NCI-H524 treated with DMSO at 0.1 percent for 48 hours (cell line): ENCODE measurements around the gene SELENOV.

Experiments used
- DNase-seq: peaks from one replicate; lab custom pipeline; 2025; lab: John Stamatoyannopoulos, UW

Gene SELENOV

DNA sequence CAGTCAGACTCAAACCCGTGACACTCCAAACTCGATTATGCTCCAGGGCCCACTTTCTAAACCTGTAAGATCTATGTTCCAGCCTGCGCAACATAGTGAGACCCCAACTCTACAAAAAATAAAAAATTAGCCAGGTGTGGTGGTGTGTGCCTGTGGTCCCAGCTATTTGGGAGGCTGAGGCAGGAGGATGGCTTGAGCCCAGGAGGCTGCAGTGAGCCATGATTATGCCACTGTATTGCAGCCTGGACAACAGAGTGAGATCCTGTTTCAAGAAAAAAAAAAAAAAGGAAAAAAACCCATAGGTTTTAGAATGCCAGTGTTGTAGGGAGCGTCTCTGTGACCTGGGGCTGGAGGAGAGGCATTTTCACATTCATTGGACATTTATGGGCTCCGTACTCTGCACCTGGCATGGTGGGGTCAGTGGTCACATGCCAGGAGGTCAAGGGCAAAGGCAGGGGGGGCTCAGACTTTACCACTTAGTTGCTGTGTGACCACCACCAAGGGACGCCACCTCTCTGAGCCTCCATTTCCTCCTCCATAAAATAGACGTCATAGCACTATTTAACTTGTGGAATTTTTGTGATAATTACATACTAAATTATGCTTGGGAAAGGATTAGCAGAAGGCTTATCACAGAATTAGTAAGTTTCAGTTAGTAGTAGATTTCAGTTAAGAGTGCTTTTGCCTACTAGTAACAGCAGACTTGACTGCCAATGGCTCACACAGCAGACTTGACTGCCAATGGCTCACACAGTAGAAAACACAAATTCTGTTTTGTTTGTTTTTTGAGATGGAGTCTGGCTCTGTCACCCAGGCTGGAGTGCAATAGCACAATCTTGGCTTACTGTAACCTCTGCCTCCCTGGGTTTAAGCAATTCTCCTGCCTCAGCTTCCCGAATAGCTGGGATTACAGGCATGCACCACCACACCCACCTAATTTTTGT is 5.9 kb downstream of the SELENOV start:
- DNase-seq: no peak

DNA sequence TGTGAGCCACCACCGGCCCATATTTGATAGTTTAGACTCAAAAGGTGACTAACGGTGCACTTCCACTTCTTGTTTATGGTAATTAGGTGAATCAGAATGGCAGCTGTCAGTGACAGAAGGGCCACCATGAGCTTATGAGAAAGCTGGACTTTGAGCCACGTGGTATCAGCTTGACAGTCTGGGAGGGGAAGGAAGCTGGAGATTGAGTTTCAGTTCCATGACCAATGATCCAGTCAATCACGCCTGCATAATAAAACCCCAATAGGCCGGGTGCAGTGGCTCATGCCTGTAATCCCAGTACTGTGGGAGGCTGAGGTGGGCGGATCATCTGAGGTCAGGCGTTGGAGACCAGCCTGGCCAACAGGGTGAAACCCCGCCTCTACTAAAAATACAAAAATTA is 9.6 kb downstream of the SELENOV start:
- DNase-seq: peak; percentile 90

DNA sequence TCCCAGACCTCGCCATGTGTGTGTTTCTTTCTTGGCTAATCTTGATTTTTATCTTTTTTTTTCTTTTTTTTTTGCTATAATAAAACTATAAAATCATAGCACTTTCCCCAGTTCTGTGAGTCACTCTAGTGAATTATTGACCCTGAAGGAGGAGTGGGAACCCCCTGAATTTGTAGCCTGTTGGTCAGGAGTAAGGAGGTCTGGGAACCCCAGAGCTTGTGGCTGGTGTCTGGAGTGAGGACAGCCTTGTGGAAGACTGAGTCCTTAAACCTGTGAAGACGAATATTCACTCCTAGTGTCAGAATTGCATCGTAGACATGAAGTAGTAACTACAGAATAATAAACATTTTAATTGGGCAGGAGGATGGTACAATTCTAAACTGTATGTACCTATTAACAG is 10.3 kb downstream of the SELENOV start:
- no peak for DNase-seq

DNA sequence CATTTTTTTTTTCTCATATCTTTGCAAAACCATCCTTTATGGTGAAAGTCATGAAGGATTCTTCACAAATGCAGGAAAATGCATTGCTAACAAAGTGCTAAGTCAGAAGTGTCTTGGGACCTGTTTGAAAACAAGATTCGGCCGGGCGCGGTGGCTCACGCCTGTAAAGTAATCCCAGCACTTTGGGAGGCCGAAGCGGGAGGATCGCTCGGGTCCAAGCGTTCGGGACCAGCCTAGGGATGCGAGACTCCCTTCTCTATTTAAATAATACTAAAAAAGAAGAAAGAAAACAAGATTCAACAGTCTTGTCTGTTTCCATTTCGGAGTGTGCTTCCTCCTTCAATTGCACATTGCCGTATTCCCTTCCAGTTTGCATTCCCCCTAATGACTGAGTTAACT is 16.9 kb downstream of the SELENOV start:
- no peak for DNase-seq

DNA sequence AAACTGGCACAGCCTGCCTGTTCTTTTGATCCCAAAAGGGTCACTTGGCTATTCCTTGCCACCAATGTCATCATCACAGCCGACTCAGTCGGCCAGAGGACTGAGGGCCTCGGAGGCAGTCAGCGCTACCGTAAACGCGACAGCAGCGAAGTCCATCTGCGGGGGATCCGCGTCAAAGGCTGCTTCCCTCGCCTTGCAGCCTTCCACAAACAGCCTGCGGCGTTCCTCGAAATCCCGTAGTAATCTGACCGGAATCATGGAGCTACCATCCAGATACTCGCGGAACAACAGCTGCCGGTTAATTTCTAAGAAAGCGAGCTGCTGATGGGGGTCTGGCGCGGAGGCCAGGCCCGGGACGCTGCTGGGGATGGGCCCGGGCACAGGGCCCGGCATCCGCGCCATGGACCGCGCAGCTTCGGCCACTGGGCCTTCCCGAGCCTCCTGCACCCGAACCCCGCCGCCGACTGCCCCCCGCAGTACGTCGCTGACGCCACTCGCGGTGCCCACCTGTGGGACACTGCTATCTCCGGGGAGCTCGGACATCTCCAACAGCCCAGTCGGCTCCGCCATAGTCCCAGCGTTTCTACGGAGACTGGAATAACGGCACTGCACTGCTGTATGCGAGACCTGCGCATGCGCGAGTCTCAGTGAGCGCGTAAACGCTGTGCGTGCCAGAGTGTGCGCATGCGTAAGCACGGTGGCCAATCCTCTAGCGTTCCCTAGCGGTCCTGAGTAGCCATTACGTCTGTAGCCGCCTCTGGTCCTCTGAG is 17.5 kb downstream of the SELENOV start, which contains the start of gene EID2B:
Gene EID2B, minus strand, starts transcription at position 620 of the 770 bp plus-strand sequence. Its CDS starts 50 bp downstream, at position 570.
- peak; percentile 88 for DNase-seq

DNA sequence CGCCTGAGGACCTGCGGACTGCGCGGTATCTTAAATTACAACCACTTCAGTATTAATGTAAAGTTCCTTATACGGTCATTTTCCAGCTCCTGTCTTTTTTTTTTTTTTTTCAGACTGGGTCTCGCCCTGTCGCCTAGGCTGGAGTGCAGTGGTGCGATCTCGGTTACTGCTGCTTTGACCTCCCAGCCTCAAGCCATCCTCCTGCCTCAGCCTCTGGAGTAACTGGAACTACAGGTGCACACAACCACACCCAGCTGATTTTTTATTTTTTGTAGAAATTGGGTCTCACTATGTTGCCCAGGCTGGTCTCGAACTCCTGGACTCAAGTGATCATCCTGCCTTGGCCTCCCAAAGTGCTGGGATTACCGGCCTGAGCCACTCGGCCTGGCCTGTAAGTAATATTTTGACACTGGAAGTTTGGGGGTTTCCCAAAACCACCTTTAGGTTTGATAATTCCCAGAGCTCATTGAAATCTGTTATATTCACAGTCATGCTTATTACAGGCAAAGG is 18.1 kb downstream of the SELENOV start:
- DNase-seq: no peak

DNA sequence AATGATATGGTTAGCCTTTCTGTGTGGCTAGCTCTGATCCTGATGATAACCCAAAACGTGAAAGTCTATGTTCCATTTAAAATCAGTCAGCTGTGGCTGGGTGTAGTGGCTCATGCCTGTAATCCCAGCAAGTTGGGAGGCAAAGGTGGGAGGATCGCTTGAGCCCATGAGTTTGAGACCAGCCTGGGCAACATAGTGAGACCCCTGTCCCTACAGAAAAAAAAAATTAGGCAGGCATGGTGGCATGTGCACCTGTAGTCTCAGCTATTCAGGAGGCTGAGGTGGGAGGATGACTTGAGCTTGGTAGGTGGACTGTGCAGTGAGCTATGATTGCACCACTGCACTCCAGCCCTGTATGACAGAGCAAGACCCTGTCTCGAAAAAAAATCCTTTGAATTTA is 18.9 kb downstream of the SELENOV start:
- DNase-seq: no peak

DNA sequence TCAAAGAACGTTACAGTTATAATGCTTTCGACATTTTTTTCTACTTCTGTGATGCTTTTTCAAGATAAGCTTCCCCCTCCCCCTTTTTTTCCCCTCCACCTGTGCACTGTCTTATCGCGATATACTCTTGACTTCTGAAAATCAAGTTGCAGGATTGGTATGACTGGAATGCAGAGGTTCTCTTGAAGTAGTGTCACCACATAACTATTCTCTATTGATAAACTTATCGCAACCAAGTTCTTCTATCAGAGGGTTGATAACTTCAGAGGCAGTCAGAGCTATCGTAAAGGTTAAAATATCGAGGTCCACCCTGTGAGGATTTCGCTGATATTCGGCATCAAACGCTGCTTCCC is 24.2 kb downstream of the SELENOV start:
- DNase-seq: no peak

DNA sequence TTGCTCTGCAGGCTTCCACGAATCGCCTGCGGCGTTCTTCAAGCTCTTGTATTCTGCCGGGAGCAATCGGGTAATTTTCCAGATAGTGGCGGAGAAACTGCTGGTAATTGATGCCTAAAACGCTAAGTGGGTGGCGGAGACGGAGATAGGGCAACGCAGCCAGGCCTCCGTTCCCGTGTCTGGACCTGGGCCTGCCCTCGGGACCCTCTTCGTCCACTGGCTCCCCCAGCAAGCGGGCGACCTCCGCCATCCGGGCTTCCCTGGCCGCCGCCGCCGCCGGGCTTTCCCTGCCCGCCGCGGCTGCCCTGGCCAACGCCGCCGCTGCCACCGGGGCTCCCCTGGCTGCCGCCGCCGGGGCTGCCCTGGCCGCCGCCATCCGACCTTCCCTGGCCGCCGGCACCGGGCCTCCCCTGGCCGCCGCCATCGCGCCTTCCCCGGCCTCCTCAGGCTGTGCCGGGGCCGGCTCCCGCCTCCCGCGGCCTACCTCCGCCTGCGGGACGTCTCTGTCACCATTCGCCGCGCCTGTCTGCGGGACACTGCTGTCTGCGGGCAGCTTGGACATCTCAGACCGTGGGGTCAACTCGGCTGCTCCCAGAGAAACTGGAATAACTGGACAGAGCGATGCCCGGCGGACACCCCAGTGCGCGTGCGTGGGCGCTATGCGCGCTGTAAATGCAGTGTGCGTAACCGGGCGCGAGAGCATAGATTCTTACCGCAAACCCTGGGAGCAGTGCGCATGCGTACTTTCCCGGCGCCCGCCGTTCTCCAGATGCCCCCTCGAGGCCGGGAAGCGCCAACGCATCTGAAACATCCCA is 24.8 kb downstream of the SELENOV start, which contains the start of gene EID2:
Gene EID2, minus strand, starts transcription at position 644 of the 815 bp plus-strand sequence. Its CDS starts 82 bp downstream, at position 562.
- DNase-seq: peak; percentile 78

DNA sequence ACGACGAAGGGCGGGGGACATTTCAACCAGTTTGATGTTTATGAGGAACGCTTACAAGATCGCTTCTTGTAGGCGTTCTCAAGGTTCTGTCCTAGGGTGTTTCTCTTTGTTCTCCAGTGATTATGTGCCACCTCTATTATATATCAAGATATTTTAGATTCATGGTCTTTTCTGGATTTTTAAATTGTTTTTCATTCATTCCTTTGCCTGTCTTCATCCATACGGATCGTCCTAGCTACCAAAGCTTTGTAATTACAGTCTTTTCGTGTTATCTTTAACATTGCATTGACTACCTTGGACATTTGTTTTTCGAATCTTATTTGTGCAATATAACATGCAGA is 25.4 kb downstream of the SELENOV start:
- DNase-seq: no peak

DNA sequence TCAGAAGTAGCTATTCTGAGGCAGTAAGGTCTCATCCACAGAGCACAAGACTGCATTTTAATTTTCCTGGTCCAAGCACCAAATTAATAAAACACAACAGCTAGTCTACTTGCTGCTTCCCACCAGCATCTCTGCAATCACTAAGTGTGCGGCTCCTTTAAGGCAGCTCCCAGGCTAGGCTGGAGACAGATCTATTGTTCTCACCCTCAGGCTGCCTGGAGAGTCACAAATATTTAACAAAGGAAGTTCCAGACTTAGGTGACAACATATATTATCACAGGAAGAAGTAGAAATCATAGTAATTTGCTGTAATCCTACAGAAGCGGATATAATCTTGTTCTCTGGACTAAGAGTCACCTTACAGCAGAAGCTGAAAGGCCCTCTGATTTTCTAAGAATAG is 27.3 kb downstream of the SELENOV start:
- no peak for DNase-seq

DNA sequence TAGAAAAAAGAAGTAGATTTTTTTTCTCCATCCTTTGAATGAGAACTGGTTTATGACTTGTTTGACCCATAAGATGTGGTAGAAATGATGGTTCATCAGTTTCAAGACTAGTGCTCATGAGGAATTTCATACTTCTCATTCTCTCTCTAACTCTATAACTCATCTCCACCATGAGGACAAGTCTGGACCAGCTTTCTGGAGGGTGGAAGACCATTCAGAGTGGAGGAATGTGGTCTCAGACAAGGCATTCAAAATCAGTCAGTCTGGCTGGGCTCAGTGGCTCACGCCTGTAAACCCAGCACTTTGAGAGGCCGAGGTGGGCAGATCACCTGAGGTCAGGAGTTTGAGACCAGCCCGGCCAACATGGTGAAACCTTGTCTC is 28.5 kb downstream of the SELENOV start:
- no peak for DNase-seq

DNA sequence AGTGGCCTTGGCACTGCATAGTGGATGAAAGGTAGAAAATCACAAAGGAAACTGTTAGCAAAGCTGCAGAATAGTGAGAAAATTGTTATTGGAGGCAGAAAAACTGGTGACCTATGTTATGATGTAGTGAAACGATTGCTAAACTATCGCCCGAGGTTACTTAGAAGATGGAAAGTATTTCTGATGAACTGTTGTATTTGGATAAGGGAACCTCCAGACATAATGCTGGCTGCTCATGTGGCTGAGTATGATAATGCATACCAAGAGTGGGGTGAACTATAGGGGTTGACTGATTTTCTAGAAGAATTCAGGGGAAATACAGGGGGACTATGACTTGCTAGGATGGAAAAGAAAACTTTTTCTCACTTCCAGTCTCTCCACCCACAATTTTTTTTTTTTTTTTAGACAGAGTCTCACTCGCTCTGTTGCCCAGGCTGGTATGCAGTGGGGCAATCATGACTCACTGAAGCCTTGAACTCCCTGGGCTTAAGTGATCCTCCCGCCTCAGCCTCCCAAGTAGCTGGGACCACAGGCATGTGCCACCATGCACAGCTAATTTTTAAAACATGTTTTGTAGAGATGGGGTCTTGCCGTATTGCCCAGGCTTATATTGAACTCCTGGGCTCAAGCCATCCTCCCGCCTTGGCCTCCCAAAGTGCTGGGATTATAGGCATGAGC is 29.4 kb downstream of the SELENOV start:
- DNase-seq: no peak

DNA sequence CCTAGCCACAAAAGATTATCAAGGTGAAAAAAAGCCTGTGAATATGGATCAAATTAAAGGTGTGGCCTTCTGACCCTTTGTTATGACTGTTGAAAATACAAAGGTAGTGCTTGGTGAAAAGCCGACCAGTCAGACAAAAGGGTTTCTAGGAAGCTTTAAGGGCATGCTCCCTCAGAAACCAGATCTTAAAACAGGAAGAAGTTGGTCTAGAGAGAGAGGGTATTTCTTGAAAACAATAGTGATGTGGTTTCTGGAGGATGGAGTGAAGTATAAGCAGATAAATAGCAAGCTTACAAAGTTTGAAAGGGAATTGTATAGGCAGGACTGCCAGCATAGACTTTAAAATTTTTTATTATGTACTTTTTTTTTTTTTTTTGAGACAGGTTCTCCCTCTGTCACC is 30.0 kb downstream of the SELENOV start:
- no peak for DNase-seq

DNA sequence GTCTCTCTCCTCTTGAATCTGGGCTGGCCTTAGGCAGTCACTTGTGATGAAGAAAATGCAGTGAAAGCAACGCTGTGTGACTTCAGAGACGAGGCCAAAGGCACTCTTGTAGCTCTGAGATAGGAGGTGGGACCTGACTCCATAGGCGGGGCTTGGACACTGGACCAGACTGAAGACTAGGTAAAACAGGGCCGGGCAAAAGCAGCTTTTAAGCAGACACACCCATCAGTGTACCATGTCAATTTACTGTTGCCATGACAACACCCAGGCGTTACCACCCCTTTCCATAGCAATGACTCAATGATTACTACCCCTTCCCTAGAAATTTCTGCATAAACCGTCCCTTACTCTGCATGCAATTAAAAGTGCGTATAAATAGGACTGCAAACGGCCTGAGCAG is 31.7 kb downstream of the SELENOV start:
- no peak for DNase-seq

DNA sequence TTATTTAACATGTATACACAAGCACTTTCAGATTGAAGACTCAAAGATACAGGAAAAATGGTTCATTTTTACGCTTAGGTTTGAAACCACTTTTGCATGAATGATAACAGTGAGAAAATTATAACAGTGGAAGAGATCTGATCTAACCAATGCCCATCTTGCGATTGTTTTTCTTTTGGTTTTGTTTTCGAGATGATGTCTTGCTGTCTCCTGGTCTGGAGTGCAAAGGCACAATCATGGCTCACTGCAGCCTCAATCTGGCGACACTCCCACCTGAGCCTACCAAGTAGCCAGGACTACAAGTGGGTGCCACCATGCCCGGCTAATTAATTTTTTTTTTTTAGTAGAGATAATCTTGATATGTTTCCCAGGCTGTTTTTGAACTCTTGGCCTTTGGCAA is 35.3 kb downstream of the SELENOV start:
- DNase-seq: no peak

DNA sequence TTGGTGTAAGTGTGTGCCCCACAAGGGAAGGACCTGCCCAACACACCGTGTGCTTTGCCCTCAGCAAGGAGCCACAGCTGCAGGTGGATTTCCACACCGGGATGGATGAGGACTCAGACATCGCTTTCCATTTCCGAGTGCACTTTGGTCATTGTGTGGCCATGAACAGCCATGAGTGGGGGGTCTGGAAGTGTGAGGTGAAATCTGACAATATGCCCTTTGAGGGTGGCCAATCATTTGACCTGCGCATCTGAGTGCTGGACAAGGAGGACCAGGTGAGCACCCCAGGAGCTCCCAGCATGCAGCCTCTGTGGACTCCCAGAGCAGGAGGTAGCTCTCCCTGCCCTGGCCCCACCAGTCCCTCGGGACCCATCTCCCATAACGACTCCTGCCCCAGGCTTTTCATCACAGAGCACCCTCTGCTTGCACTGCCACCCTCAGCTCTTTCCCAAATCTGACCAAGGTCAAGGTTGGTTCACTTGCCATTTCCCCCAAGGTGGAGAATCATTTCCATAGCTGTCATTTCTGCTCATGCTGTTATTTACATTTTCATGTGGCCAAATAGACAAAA is 38.2 kb downstream of the SELENOV start:
- DNase-seq: no peak

DNA sequence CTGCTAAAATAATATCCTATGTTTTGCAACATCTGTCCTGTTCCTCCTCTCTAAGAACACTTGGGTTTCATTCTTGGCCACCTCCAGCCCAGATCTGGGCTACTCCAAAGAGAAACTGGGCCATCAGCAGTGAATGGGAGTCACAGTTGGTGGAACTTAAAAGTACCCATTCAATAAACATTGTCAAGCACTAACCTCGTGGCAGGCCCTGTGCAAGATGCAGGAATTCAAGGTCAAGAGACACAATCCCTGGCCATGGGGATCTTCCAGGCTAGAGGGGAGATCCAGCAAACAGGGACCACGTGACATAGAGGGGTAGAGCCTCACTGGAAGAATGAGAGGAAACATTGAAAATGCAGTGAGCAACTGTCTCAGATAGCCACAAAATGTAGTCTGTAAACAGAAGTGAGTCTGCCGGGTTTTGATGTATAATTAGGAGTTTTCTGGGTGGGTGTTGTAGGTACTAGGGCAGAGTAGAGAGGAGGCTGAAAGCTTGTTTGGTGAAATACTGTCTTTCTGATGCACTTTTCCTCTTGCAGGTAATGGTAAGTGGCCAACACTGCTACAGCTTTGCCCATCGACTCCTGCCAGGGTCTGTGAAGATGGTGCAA is 39.9 kb downstream of the SELENOV start:
- no peak for DNase-seq

DNA sequence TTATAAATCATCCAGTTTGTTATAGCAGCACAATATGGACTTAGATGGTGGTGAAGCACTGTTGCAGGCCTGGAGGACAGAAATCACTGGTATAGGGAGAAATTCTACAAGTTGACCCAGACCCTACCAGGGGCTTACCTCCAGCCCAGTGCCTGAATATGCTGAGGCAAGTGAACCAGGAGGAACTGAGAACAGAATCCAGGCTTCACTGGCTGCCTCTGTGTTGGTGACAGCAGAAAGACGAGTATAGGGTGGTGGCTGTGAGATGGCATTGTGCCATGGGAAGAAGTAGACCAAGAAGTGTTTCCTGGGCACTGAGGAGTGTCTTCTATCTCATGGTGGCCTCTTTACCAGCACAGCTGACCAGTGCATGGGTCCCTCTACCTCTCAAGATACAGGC is 40.9 kb downstream of the SELENOV start:
- no peak for DNase-seq

DNA sequence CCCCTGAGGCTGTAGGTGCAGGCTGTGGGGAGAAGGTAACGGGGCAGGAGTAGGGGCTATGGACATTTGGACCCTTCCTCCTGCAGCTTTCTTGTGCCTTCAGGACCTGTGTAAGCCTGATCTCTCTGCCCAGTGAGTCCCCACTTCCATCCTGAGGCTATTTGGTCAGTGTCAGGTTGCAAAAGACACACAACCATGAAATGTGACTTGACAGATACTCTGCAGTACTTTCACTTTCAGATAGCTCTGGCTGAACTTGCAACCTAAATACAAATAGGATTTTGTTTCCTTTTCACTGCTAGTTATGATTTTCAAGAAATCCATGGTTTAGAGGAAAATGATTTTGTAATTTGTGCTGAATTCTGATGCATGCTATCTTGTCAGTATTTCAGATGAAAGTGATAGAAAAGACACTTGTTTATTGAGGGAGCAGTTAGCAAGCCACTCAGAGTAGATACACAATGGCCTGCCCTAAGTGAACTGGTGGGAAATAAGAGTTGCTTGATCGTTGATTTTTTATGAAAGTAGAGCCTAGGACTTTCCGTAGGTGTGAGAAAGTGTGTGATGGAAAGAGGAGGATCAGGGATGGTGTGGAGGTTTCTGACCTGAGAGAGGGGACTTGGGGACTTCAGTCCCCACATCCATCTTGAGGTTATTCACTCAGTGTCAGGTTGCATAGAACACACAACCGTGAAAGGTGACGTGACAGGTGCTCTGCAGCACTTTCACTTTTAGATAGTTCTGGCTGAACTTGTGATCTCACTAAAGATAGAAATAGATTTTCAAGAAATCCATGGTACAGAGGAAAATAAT is 43.1 kb downstream of the SELENOV start:
- no peak for DNase-seq
